ENCODE results near the gene PBX4.

DNA sequence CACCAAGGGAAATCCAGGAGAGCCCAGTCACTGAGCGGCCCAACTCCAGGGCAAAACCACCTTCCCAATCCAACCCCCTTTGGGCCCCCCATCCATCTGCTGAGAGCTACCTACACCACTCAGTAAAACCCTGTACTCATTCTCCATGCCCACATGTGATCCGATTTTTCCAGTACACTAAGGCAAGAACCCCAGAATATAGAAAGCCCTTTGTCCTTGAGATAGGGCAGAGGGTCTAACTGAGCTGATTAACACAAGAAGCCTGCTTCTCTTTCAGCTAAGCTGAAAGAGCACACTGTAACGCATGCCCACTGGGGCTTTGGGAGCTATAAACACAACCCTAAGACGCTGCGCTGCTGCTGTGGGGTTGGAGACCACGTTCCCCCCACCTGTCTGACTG lies 36.0 kb downstream of the PBX4 start:
- TF ChIP-seq YY1 (IDR thresholded peaks at IDR 0.05; ENCODE audit: insufficient read depth, insufficient read length) = no peak
- TF ChIP-seq ZNF274 (IDR thresholded peaks at IDR 0.05; ENCODE audit: low read depth, low read length) = no peak
- no peak for TF ChIP-seq SUZ12 (IDR thresholded peaks at IDR 0.05; ENCODE audit: extremely low read depth, insufficient read depth, insufficient read length)

Data from NT2/D1 (cell line).